WTC11 (cell line): ENCODE results near the gene DERA.

Source experiments
- CTCF ChIP-seq: fragments of 200-600 bp; IDR thresholded peaks from 2 replicates; pipeline ENCODE4 v1.8.0; 2022; ENCODE audit warnings: antibody characterized with exemption
- MYBL2 ChIP-seq: sonication (generic); formaldehyde crosslinking; IDR thresholded peaks from 2 replicates; pipeline ENCODE4 v1.8.1; 2023; ENCODE audit warnings: mild to moderate bottlenecking, moderate library complexity, missing genetic modification reagents
- TEAD4 ChIP-seq: sonication (generic); formaldehyde crosslinking; IDR thresholded peaks from 2 replicates; pipeline ENCODE4 v1.8.0; 2022; ENCODE audit warnings: mild to moderate bottlenecking, missing genetic modification reagents
- TF ChIP-seq, protein P1 (sequence below): sonication (generic); formaldehyde crosslinking; IDR thresholded peaks from 2 replicates; pipeline ENCODE4 v1.8.0; 2022; ENCODE audit warnings: mild to moderate bottlenecking, missing genetic modification reagents
- TF ChIP-seq, protein P2 (sequence below): fragments of 250-450 bp; sonication (Bioruptor Pico); IDR thresholded peaks from 2 replicates; pipeline ENCODE4 v2.1.2; 2022; ENCODE audit warnings: mild to moderate bottlenecking, moderate library complexity

GRCh38 chr12:15996254-15996653 lies 85.1 kb downstream of the DERA start:
- no peak for TF ChIP-seq MYBL2 (CRISPR knock-in tag)
- TF ChIP-seq CTCF, result no peak
- TF ChIP-seq TEAD4, result no peak
- TF ChIP-seq, protein P1, sequence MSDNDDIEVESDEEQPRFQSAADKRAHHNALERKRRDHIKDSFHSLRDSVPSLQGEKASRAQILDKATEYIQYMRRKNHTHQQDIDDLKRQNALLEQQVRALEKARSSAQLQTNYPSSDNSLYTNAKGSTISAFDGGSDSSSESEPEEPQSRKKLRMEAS, result no peak
- TF ChIP-seq, protein P2, sequence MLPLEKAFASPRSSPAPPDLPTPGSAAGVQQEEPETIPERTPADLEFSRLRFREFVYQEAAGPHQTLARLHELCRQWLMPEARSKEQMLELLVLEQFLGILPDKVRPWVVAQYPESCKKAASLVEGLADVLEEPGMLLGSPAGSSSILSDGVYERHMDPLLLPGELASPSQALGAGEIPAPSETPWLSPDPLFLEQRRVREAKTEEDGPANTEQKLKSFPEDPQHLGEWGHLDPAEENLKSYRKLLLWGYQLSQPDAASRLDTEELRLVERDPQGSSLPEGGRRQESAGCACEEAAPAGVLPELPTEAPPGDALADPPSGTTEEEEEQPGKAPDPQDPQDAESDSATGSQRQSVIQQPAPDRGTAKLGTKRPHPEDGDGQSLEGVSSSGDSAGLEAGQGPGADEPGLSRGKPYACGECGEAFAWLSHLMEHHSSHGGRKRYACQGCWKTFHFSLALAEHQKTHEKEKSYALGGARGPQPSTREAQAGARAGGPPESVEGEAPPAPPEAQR, result no peak
